CD4-positive, alpha-beta T cell (primary cell): ENCODE measurements around the gene UBAP2L. TPM values are rescaled to one million over a fixed set of nuclear protein-coding genes. Genes with fewer than 3 reads are reported as not detected.

Experiments
- ATAC-seq: fragments of 200-7000 bp; cut with Tn5 transposase; one replicate; pipeline ENCODE4 v1.10.0; 2022; ENCODE audit warnings: mild to moderate bottlenecking; ENCODE audit not compliant: poor library complexity
- CTCF ChIA-PET: fragments of 350-600 bp; sonication (Branson Sonifier 250); formaldehyde crosslinking; loops from one replicate; lab custom pipeline; 2021; ENCODE audit warnings: antibody characterized with exemption, inconsistent platforms; lab: Charles Lee
- POLR2A ChIA-PET: fragments of 350-600 bp; sonication (Branson Sonifier 250); formaldehyde crosslinking; loops from one replicate; lab custom pipeline; 2021; ENCODE audit warnings: antibody characterized with exemption, inconsistent platforms; lab: Charles Lee
- DNase-seq, 14 experiments: peaks; one replicate each; pipeline ENCODE4 v3.0.0-alpha.2; 2013 to 2020; ENCODE audit warnings: mixed read lengths in 2 of 14
- H3K27ac ChIP-seq, 2 donors: one replicate each; pipeline versions ENCODE4 v1.5.1 to v1.7.0; 2013; ENCODE audit warnings: low read length in 2 of 2, low read depth in 1 of 2, mild to moderate bottlenecking in 1 of 2
- H3K27me3 ChIP-seq, 2 experiments: 1 replicate in 1 of 2; 2 replicates in 1 of 2; pipeline versions ENCODE4 v1.6.1 to v1.7.0; 2013; ENCODE audit warnings: low read length in 2 of 2, control low read depth in 1 of 2, mild to moderate bottlenecking in 1 of 2, moderate library complexity in 1 of 2; ENCODE audit not compliant: insufficient read depth in 2 of 2, control insufficient read depth in 1 of 2
- H3K36me3 ChIP-seq: one replicate; pipeline ENCODE4 v1.6.1; 2013; ENCODE audit warnings: low read length, control low read depth; ENCODE audit not compliant: insufficient read depth
- H3K4me1 ChIP-seq: one replicate; pipeline ENCODE4 v1.6.1; 2013; ENCODE audit warnings: low read length, control low read depth; ENCODE audit not compliant: insufficient read depth
- H3K4me3 ChIP-seq: one replicate; pipeline ENCODE4 v1.5.1; 2013; ENCODE audit warnings: mild to moderate bottlenecking, low read length, moderate library complexity
- H3K9me3 ChIP-seq, 2 experiments: 1 replicate in 1 of 2; 2 replicates in 1 of 2; pipeline versions ENCODE4 v1.6.1 to v1.7.0; 2013; ENCODE audit warnings: low read length in 2 of 2, mild to moderate bottlenecking in 2 of 2, control low read depth in 1 of 2, moderate library complexity in 1 of 2; ENCODE audit not compliant: control insufficient read depth in 1 of 2, insufficient read depth in 1 of 2
- H3K27ac Mint-ChIP-seq: one replicate; pipeline ENCODE4 v1.8.0; 2020; ENCODE audit warnings: mixed read lengths
- H3K27me3 Mint-ChIP-seq: one replicate; pipeline ENCODE4 v1.8.0; 2021; ENCODE audit warnings: mixed read lengths
- H3K36me3 Mint-ChIP-seq: one replicate; pipeline ENCODE4 v1.8.0; 2021; ENCODE audit warnings: low read depth, mixed read lengths
- H3K4me1 Mint-ChIP-seq: one replicate; pipeline ENCODE4 v1.8.0; 2021; ENCODE audit warnings: low read depth, mixed read lengths
- H3K4me3 Mint-ChIP-seq: one replicate; pipeline ENCODE4 v1.8.0; 2020; ENCODE audit warnings: mild to moderate bottlenecking, mixed read lengths
- H3K9me3 Mint-ChIP-seq: one replicate; pipeline ENCODE4 v1.8.0; 2020; ENCODE audit warnings: mixed read lengths
- CTCF ChIP-seq: fragments of 200-600 bp; IDR thresholded peaks from one replicate; pipeline ENCODE4 v1.8.0; 2022; ENCODE audit warnings: antibody characterized with exemption, mild to moderate bottlenecking
- intact Hi-C, 2 experiments: fragments of 100-400 bp; cut with DNase I in 1 of 2; cut with micrococcal nuclease in 1 of 2; formaldehyde crosslinking; loops; one replicate each; pipeline versions ENCODE4 v1.15.1 to v1.9.0; 2023 to 2025; cut with DNase I, micrococcal nuclease
- total RNA-seq, 174 experiments: library from RNA in 2 of 174; stranded (reverse) in 2 of 174; gene quantifications; one replicate each; pipeline ENCODE4 v1.2.3 and lab custom pipeline; 2021 to 2026

The UBAP2L gene
- total RNA-seq, 2 experiments from 2014 or later: 224 to 234 TPM

GRCh38 chr1:154263465-154264332 lies 42.9 kb downstream of the UBAP2L start:
- Histone ChIP-seq H3K27me3 (no peaks in the 10 kb centered on the region), H3K4me3 (no peak overlapping the region), H3K9me3 (no peaks in the 10 kb centered on the region), H3K4me1 (peaks cover 16% of the 10 kb centered on the region), H3K36me3 (peaks cover 65% of the 10 kb centered on the region), H3K27ac (peak overlapping the region in 1 of 2 donors; percentile 81)
- ChIA-PET POLR2A (interaction anchor here (1.0 to 2.8 kb wide), 3 partner anchors 8 to 273 kb away, joined by 3 to 14 read pairs (median 6); partner anchors contain the start of genes RPS27 and UBAP2L), CTCF (interaction anchor here (1.1 to 1.3 kb wide), 3 partner anchors 8 to 71 kb away, joined by 3 to 4 read pairs (median 3); no protein-coding TSS in a partner anchor)
- Mint-ChIP-seq H3K4me3 (no peak overlapping the region), H3K27ac (peak overlapping the region; percentile 91), H3K9me3 (no peaks in the 10 kb centered on the region), H3K4me1 (peaks cover 46% of the 10 kb centered on the region), H3K27me3 (no peaks in the 10 kb centered on the region), H3K36me3 (peaks cover 74% of the 10 kb centered on the region)
- ATAC-seq (no peak), DNase-seq (no peak)
- intact Hi-C loops: loop anchor here in 1 of 2 experiments (2.0 kb wide), 1 partner anchor 43 kb away; the partner anchor contains the start of gene UBAP2L
- no peak for TF ChIP-seq CTCF

DNA sequence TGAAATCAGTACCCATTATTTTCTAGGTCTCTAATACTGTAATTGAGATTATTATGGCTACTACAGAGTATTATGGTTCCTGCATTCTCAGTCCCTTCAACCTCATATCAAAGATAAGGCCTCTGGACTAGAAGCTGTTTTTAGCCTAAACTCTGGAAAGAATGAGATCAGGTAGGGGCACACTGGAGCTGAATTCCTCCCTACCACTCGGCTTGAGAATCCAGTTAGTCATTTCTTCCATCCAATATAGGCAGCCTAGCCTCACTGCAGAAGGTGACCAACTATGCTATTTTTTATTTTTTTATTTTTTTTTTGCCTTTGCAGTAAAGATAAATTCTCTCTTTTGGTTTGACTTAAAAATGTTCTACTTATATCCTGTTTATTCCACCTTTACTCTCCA lies 43.7 kb downstream of the UBAP2L start:
- Histone ChIP-seq H3K27ac (peak overlapping the region; percentile 70 to 81), H3K4me1 (peaks cover 16% of the 10 kb centered on the region), H3K9me3 (no peaks in the 10 kb centered on the region), H3K4me3 (no peak overlapping the region), H3K36me3 (peaks cover 65% of the 10 kb centered on the region), H3K27me3 (no peaks in the 10 kb centered on the region)
- Mint-ChIP-seq H3K27me3 (no peaks in the 10 kb centered on the region), H3K9me3 (no peaks in the 10 kb centered on the region), H3K4me3 (no peak overlapping the region), H3K4me1 (peaks cover 46% of the 10 kb centered on the region), H3K36me3 (peaks cover 74% of the 10 kb centered on the region), H3K27ac (peak overlapping the region; percentile 91)
- ChIA-PET POLR2A (interaction anchor here (1.4 to 2.8 kb wide), 4 partner anchors 15 to 274 kb away, joined by 3 to 14 read pairs (median 6); partner anchors contain the start of genes RPS27 and UBAP2L), CTCF (interaction anchor here (0.6 to 1.7 kb wide), 5 partner anchors 7 to 389 kb away, joined by 3 to 8 read pairs (median 4); no protein-coding TSS in a partner anchor)
- ATAC-seq (no peak), DNase-seq (no peak)
- intact Hi-C loops: loop anchor here in 1 of 2 experiments (2.0 kb wide), 1 partner anchor 44 kb away; the partner anchor contains the start of gene UBAP2L
- no peak for TF ChIP-seq CTCF

GRCh38 chr1:154265586-154265985 lies 44.8 kb downstream of the UBAP2L start:
- CTCF ChIA-PET: interaction anchor here (1.3 to 1.7 kb wide), 2 partner anchors 25 to 69 kb away, joined by 3 to 8 read pairs; no protein-coding TSS in a partner anchor
- H3K27me3 Mint-ChIP-seq: no peaks in the 10 kb centered on the region
- peaks cover 46% of the 10 kb centered on the region for H3K4me1 Mint-ChIP-seq
- intact Hi-C loops: loop anchor here in 1 of 2 experiments (2.0 kb wide), 1 partner anchor 45 kb away; the partner anchor contains the start of gene UBAP2L
- H3K27me3 ChIP-seq: no peaks in the 10 kb centered on the region
- no peaks in the 10 kb centered on the region for H3K9me3 ChIP-seq
- DNase-seq: peak in 5 of 14 experiments; percentile 7 to 74 (median 67)
- H3K9me3 Mint-ChIP-seq: no peaks in the 10 kb centered on the region
- POLR2A ChIA-PET: interaction anchor here (0.8 to 2.8 kb wide), 11 partner anchors 8 to 275 kb away, joined by 3 to 14 read pairs (median 3); partner anchors contain the start of genes RPS27 and UBAP2L
- peaks cover 74% of the 10 kb centered on the region for H3K36me3 Mint-ChIP-seq
- no peak overlapping the region for H3K4me3 ChIP-seq
- H3K27ac Mint-ChIP-seq: peak overlapping the region; percentile 91
- peak; percentile 97 for ATAC-seq
- peaks cover 64% of the 10 kb centered on the region for H3K36me3 ChIP-seq
- peaks cover 16% of the 10 kb centered on the region for H3K4me1 ChIP-seq
- H3K27ac ChIP-seq: peak overlapping the region; percentile 70 to 81
- peak overlapping the region; percentile 5 for H3K4me3 Mint-ChIP-seq
- TF ChIP-seq CTCF: no peak
